ENCODE measurements around the gene TTC24. TPM values are rescaled to one million over a fixed set of nuclear protein-coding genes. Genes with fewer than 3 reads are reported as not detected.
A peak's percentile ranks its signal among the peaks of the same experiment; 100 is the strongest.

TTC24 gene
- total RNA-seq, 1 donor from 2014 or later: not detected

GRCh38 chr1:156559797-156560385 lies 19.6 kb upstream of the TTC24 start:
- Histone ChIP-seq H3K27me3 (ENCODE audit: low read depth) (no peaks in the 10 kb centered on the region), H3K27ac (no peak overlapping the region), H3K36me3 (no peaks in the 10 kb centered on the region), H3K9me3 (no peaks in the 10 kb centered on the region), H3K4me1 (no peaks in the 10 kb centered on the region), H3K4me3 (no peak overlapping the region)
- no peak for DNase-seq
- intact Hi-C loops (cut with DNase I): no loop called here
- no peak for TF ChIP-seq CTCF (IDR thresholded peaks at IDR 0.05)
- no peak for ATAC-seq

- H3K4me1 ChIP-seq: no peaks in the 10 kb centered on the region
- H3K36me3 ChIP-seq: no peaks in the 10 kb centered on the region
- ATAC-seq: peak in 1 of 2 donors; percentile 24
- intact Hi-C loops (cut with DNase I): no loop called here
- H3K27ac ChIP-seq: no peak overlapping the region
- DNase-seq: no peak
- no peaks in the 10 kb centered on the region for H3K9me3 ChIP-seq
- no peak for TF ChIP-seq CTCF (IDR thresholded peaks at IDR 0.05)
- no peak overlapping the region for H3K4me3 ChIP-seq
- no peaks in the 10 kb centered on the region for H3K27me3 ChIP-seq (ENCODE audit: low read depth)
Observed at GRCh38 chr1:156560585-156561163, 18.8 kb upstream of the TTC24 start.

- Histone ChIP-seq H3K9me3 (no peaks in the 10 kb centered on the region), H3K27me3 (ENCODE audit: low read depth) (peaks cover 2% of the 10 kb centered on the region), H3K4me1 (no peaks in the 10 kb centered on the region), H3K36me3 (no peaks in the 10 kb centered on the region), H3K27ac (no peak overlapping the region), H3K4me3 (no peak overlapping the region)
- no peak for DNase-seq
- intact Hi-C loops (cut with DNase I): no loop called here
- TF ChIP-seq CTCF (IDR thresholded peaks at IDR 0.05): no peak
- no peak for ATAC-seq
Observed at GRCh38 chr1:156565519-156565918, 14.0 kb upstream of the TTC24 start.

- H3K27me3 ChIP-seq (ENCODE audit: low read depth): peaks cover 3% of the 10 kb centered on the region
- no peak for TF ChIP-seq CTCF (IDR thresholded peaks at IDR 0.05)
- ATAC-seq (no peak), DNase-seq (no peak)
- no peak overlapping the region for H3K27ac ChIP-seq
- H3K4me1 ChIP-seq: peaks cover 2% of the 10 kb centered on the region
- intact Hi-C loops (cut with DNase I): no loop called here
- H3K36me3 ChIP-seq: no peaks in the 10 kb centered on the region
- H3K4me3 ChIP-seq: no peak overlapping the region
- no peaks in the 10 kb centered on the region for H3K9me3 ChIP-seq
Observed at GRCh38 chr1:156566436-156566835, 13.1 kb upstream of the TTC24 start.

- peak in 1 of 2 donors; percentile 36 for ATAC-seq
Observed at GRCh38 chr1:156571261-156571852, 8.2 kb upstream of the TTC24 start.

More at GRCh38 chr1:156571261-156571852, 8.2 kb upstream of the TTC24 start:
- intact Hi-C loops (cut with DNase I): no loop called here
- Histone ChIP-seq H3K9me3 (no peaks in the 10 kb centered on the region), H3K27me3 (ENCODE audit: low read depth) (peaks cover 3% of the 10 kb centered on the region), H3K4me3 (no peak overlapping the region), H3K27ac (no peak overlapping the region), H3K36me3 (no peaks in the 10 kb centered on the region), H3K4me1 (peaks cover 16% of the 10 kb centered on the region)
- no peak for TF ChIP-seq CTCF (IDR thresholded peaks at IDR 0.05)
- DNase-seq: no peak
